Esophagus muscularis mucosa (tissue), 4 donors: ENCODE measurements around the gene DNAJB5.

Experiments
- CTCF ChIP-seq, 3 experiments: fragments of 200-600 bp in 2 of 3; fragments of 450-650 bp in 1 of 3; sonication (generic) in 2 of 3; IDR thresholded peaks; one replicate each; pipeline ENCODE4 v1.5.1; 2017 to 2019; ENCODE audit warnings: antibody characterized with exemption in 3 of 3, mild to moderate bottlenecking in 2 of 3, moderate library complexity in 1 of 3
- EP300 ChIP-seq: sonication (generic); formaldehyde crosslinking; IDR thresholded peaks from one replicate; pipeline ENCODE4 v1.6.1; 2017; ENCODE audit warnings: antibody characterized with exemption
- POLR2A ChIP-seq: fragments of 450-650 bp; IDR thresholded peaks from one replicate; pipeline ENCODE4 v1.6.1; 2017; ENCODE audit warnings: antibody characterized with exemption, moderate library complexity, mild to moderate bottlenecking, low read depth
- POLR2AphosphoS5 ChIP-seq, 2 donors: sonication (generic); formaldehyde crosslinking; IDR thresholded peaks; one replicate each; pipeline ENCODE4 v1.6.1; 2017; ENCODE audit warnings: antibody characterized with exemption in 2 of 2

- TF ChIP-seq EP300 (no peak), CTCF (IDR thresholded peaks at IDR 0.05) (peak; percentile 66 to 86 (median 75)), POLR2A (no peak), POLR2AphosphoS5 (IDR thresholded peaks at IDR 0.05) (peak in 1 of 2 donors; percentile 25)
Measured at GRCh38 chr9:34985311-34985899, 4.1 kb upstream of the DNAJB5 start.
